HG03175 (cell line): Measurements from ENCODE around the gene CCDC152.
"Not testable (repeated sequence)": the region's sequence is repeated elsewhere in the genome, so short reads cannot be mapped to it uniquely, and the experiment has no call there.

ENCODE experiments used
- ATAC-seq: cut with Tn5 transposase; IDR thresholded peaks from one replicate; pipeline ENCODE4 v1.9.1; 2021; ENCODE audit warnings: mild to moderate bottlenecking, moderate library complexity; ENCODE audit not compliant: unreplicated experiment

CCDC152 gene

GRCh38 chr5:42811591-42812446, 55.2 kb downstream of the CCDC152 start, which contains the start of gene SELENOP:
Gene SELENOP, minus strand, starts transcription at chr5:42811892. Its CDS starts 3,539 bp downstream, at chr5:42808353.
- no peak for ATAC-seq

GRCh38 chr5:42812620-42813019, 56.0 kb downstream of the CCDC152 start:
- no peak for ATAC-seq

- no peak for ATAC-seq
Observed at GRCh38 chr5:42813533-42813932, 56.9 kb downstream of the CCDC152 start.

GRCh38 chr5:42816546-42816945, 59.9 kb downstream of the CCDC152 start:
- not testable (repeated sequence) for ATAC-seq

GRCh38 chr5:42819745-42820144, 63.1 kb downstream of the CCDC152 start:
- no peak for ATAC-seq

GRCh38 chr5:42822548-42822947, 65.9 kb downstream of the CCDC152 start:
- no peak for ATAC-seq

GRCh38 chr5:42824347-42824976, 67.8 kb downstream of the CCDC152 start:
- ATAC-seq, result no peak

GRCh38 chr5:42825422-42826148, 69.0 kb downstream of the CCDC152 start:
- ATAC-seq, result no peak

GRCh38 chr5:42826757-42827515, 70.3 kb downstream of the CCDC152 start:
- no peak for ATAC-seq

GRCh38 chr5:42828671-42829070, 72.1 kb downstream of the CCDC152 start:
- no peak for ATAC-seq

GRCh38 chr5:42830924-42831323, 74.3 kb downstream of the CCDC152 start:
- ATAC-seq, result no peak

GRCh38 chr5:42832060-42832459, 75.4 kb downstream of the CCDC152 start:
- no peak for ATAC-seq

- ATAC-seq, result no peak
Observed at GRCh38 chr5:42836070-42836769, 79.6 kb downstream of the CCDC152 start.

- no peak for ATAC-seq
Observed at GRCh38 chr5:42837601-42838000, 81.0 kb downstream of the CCDC152 start.

GRCh38 chr5:42839196-42839595, 82.6 kb downstream of the CCDC152 start:
- ATAC-seq, result no peak

GRCh38 chr5:42840269-42840668, 83.7 kb downstream of the CCDC152 start:
- ATAC-seq, result no peak

GRCh38 chr5:42840842-42841567, 84.4 kb downstream of the CCDC152 start:
- ATAC-seq, result no peak

GRCh38 chr5:42842921-42843641, 86.5 kb downstream of the CCDC152 start:
- ATAC-seq, result no peak
